Upper lobe of left lung (tissue), 6 donors: ENCODE measurements around the gene MIX23. TPM values are rescaled to one million over a fixed set of nuclear protein-coding genes. Genes with fewer than 3 reads are reported as not detected.

Experiments
- ATAC-seq, 2 donors: fragments of 200-7000 bp; cut with Tn5 transposase; one replicate each; pipeline ENCODE4 v1.9.1; 2022; ENCODE audit warnings: mild to moderate bottlenecking in 2 of 2, moderate library complexity in 2 of 2; ENCODE audit not compliant: low FRiP score in 2 of 2
- DNase-seq, 2 donors: peaks; one replicate each; pipeline ENCODE4 v3.0.0-alpha.2; 2019 to 2020
- H3K27ac ChIP-seq, 4 donors: fragments of 200-600 bp; sonication (generic); one replicate each; pipeline ENCODE4 v1.5.1; 2016 to 2019
- H3K27me3 ChIP-seq, 4 donors: fragments of 200-600 bp; sonication (generic); one replicate each; pipeline ENCODE4 v1.5.1; 2017 to 2019
- H3K36me3 ChIP-seq, 4 donors: fragments of 200-600 bp; sonication (generic); one replicate each; pipeline ENCODE4 v1.5.1; 2016 to 2019
- H3K4me1 ChIP-seq, 4 donors: fragments of 200-600 bp; sonication (generic); one replicate each; pipeline ENCODE4 v1.5.1; 2018 to 2019
- H3K4me3 ChIP-seq, 4 donors: fragments of 200-600 bp; sonication (generic); one replicate each; pipeline ENCODE4 v1.5.1; 2017 to 2019; ENCODE audit warnings: mild to moderate bottlenecking in 2 of 4, moderate library complexity in 1 of 4
- H3K9me3 ChIP-seq, 4 donors: fragments of 200-600 bp; sonication (generic); one replicate each; pipeline ENCODE4 v1.5.1; 2018 to 2019
- EP300 ChIP-seq, 4 donors: sonication (generic); formaldehyde crosslinking; IDR thresholded peaks; one replicate each; pipeline ENCODE4 v1.5.1; 2017; ENCODE audit warnings: antibody characterized with exemption in 4 of 4, control low read depth in 2 of 4
- POLR2A ChIP-seq, 4 donors: fragments of 450-650 bp; IDR thresholded peaks; one replicate each; pipeline ENCODE4 v1.5.1; 2016 to 2017; ENCODE audit warnings: antibody characterized with exemption in 4 of 4, mild to moderate bottlenecking in 2 of 4
- POLR2AphosphoS5 ChIP-seq, 2 donors: sonication (generic); formaldehyde crosslinking; IDR thresholded peaks; one replicate each; pipeline ENCODE4 v1.5.1; 2017; ENCODE audit warnings: antibody characterized with exemption in 2 of 2
- WGBS, 2 donors: methylation state at CpG; one replicate each; pipeline ENCODE4 v1.1.5; 2017 to 2018; 5-methylcytosine and 5-hydroxymethylcytosine counted together
- total RNA-seq, 6 donors: library from RNA; depleted of rRNA in 4 of 6; stranded (reverse); fragments of >200 nt in 4 of 6; gene quantifications; one replicate each; pipeline versions ENCODE4 v1.1.0 to v1.2.1, GENCODE V29; 2016 to 2021
- TF ChIP-seq, protein P1 (sequence below), 6 experiments: fragments of 450-650 bp in 4 of 6; fragments of 200-600 bp in 2 of 6; sonication (generic) in 2 of 6; IDR thresholded peaks; one replicate each; pipeline ENCODE4 v1.5.1; 2016 to 2019; ENCODE audit warnings: antibody characterized with exemption in 6 of 6
- donor health status: DM: no; HTN: no; CAD: no; lungs with moderate emphysema.
- donor health status: DM: no; HTN: yes; CAD: no; lungs with severe emphysema.

MIX23 gene
- total RNA-seq, 6 donors from 2014 or later: 15.5 to 24.7 (median 18.2) TPM

DNA sequence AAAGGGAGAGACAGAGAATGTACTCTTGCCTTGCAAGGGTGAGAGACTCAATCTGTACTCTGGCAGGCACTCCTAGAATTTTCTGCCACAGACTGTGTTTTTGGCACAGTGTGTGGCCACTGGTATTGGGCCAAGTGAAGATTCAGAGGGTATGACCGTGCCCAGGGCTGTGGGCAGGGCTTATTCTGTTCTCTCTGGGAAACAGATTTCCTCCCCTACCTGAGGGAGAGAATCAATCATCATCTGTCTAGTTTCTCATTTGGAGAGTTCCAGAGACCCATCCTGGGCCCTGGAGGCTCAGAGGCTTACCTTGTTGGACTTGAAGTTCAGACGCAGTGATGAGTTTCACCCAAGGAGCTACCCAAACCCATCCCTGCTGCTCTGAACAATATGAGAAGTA is 29.8 kb downstream of the MIX23 start:
- no peak for TF ChIP-seq POLR2A (IDR thresholded peaks at IDR 0.05)
- no peak for TF ChIP-seq EP300 (IDR thresholded peaks at IDR 0.05)
- TF ChIP-seq, protein P1, sequence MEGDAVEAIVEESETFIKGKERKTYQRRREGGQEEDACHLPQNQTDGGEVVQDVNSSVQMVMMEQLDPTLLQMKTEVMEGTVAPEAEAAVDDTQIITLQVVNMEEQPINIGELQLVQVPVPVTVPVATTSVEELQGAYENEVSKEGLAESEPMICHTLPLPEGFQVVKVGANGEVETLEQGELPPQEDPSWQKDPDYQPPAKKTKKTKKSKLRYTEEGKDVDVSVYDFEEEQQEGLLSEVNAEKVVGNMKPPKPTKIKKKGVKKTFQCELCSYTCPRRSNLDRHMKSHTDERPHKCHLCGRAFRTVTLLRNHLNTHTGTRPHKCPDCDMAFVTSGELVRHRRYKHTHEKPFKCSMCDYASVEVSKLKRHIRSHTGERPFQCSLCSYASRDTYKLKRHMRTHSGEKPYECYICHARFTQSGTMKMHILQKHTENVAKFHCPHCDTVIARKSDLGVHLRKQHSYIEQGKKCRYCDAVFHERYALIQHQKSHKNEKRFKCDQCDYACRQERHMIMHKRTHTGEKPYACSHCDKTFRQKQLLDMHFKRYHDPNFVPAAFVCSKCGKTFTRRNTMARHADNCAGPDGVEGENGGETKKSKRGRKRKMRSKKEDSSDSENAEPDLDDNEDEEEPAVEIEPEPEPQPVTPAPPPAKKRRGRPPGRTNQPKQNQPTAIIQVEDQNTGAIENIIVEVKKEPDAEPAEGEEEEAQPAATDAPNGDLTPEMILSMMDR (IDR thresholded peaks at IDR 0.05): no peak
- TF ChIP-seq POLR2AphosphoS5 (IDR thresholded peaks at IDR 0.05): no peak
- DNase-seq (no peak), ATAC-seq (no peak)
- Histone ChIP-seq H3K9me3 (no peaks in the 10 kb centered on the region), H3K36me3 (peaks cover 0 to 4% (median 1%) of the 10 kb centered on the region in 4 donors), H3K4me1 (no peaks in the 10 kb centered on the region), H3K4me3 (no peak overlapping the region), H3K27me3 (no peaks in the 10 kb centered on the region), H3K27ac (no peak overlapping the region)
- 80 to 83% methylated on average over 2 of the region's 2 CpGs for WGBS, 2 donors

DNA sequence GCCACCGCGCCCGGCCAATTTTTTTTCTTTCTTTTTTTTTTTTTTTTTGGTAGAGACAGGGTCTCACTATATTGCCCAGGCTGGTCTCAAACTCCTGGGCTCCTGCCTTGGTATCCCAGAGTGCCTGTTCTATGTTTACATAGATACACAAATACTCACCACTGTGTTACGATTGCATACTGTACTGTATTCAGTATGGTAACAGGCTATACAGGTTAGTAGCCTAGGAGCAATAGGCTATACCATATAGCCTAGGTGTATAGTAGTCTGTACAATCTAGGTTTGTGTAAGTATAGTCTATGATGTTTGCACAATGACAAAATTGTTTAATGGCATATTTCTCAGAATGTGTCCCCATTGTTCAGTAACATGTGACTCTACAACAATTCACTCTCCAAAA is 31.4 kb downstream of the MIX23 start:
- 91 to 97% methylated on average over 4 of the region's 4 CpGs for WGBS, 2 donors
- no peak for DNase-seq

DNA sequence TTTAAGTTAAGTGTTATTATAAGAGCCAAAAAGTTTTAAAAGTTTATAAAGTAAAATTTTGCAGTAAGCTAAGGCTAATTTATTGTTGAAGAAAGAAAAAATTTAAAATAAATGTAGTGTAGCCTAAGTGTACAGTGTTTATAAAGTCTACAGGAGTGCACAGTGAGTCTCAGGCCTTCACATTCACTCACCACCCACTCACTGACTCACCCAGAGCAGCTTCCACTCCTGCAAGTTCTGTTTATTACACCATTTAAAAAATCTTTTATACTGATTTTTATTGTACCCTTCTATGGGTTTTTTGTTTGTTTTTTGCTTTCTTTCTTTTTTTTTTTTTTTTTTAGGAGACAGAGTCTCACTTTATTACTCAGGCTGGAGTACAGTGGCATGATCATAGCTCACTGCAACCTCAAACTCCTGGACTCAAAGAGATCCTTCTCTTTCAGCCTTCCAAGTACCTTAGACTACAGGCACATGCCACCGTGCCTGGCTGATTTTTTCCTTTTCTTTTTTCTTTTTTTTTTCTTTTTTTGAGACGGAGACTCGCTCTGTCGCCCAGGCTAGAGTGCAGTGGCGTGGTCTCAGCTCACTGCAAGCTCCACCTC is 32.1 kb downstream of the MIX23 start:
- no peak overlapping the region for H3K27ac ChIP-seq
- TF ChIP-seq EP300 (IDR thresholded peaks at IDR 0.05) (no peak), POLR2A (IDR thresholded peaks at IDR 0.05) (no peak), POLR2AphosphoS5 (IDR thresholded peaks at IDR 0.05) (no peak)
- TF ChIP-seq, protein P1 (IDR thresholded peaks at IDR 0.05): no peak
- ATAC-seq (no peak), DNase-seq (no peak)
- no peaks in the 10 kb centered on the region for H3K9me3 ChIP-seq
- H3K4me3 ChIP-seq: no peak overlapping the region
- H3K36me3 ChIP-seq: no peaks in the 10 kb centered on the region
- 89 to 92% methylated on average over 5 of the region's 5 CpGs for WGBS, 2 donors
- no peaks in the 10 kb centered on the region for H3K27me3 ChIP-seq
- no peaks in the 10 kb centered on the region for H3K4me1 ChIP-seq

More for the DNA sequence above, 31.4 kb downstream of the MIX23 start:
- Histone ChIP-seq H3K4me3 (no peak overlapping the region), H3K36me3 (no peaks in the 10 kb centered on the region), H3K27me3 (no peaks in the 10 kb centered on the region), H3K4me1 (no peaks in the 10 kb centered on the region), H3K27ac (no peak overlapping the region), H3K9me3 (no peaks in the 10 kb centered on the region)
- ATAC-seq: no peak
- TF ChIP-seq POLR2AphosphoS5 (IDR thresholded peaks at IDR 0.05): no peak
- TF ChIP-seq, protein P1 (IDR thresholded peaks at IDR 0.05): no peak
- TF ChIP-seq POLR2A (IDR thresholded peaks at IDR 0.05): no peak
- no peak for TF ChIP-seq EP300 (IDR thresholded peaks at IDR 0.05)

DNA sequence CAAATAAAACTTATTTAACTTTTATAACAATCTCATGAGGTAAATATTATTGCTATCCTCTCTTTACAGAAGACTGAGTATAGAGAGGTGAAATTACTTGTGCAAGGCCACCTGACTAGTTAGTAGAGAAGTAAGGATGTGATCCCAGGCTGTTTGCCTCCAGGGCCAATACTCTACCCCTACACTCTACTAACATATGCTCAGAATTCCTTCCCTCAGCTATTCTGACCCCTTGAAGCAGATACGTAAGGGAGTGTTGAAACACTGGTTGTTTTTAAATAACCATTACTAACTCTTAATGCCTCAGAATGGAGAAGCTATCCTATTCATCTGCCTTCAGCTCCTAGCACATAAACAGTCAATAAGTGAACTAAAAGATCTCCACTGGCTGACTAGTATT is 33.9 kb downstream of the MIX23 start:
- Histone ChIP-seq H3K4me1 (no peaks in the 10 kb centered on the region), H3K27ac (no peak overlapping the region), H3K36me3 (no peaks in the 10 kb centered on the region), H3K27me3 (no peaks in the 10 kb centered on the region), H3K9me3 (no peaks in the 10 kb centered on the region), H3K4me3 (no peak overlapping the region)
- ATAC-seq: no peak
- 79 to 83% methylated on average over 1 of the region's 1 CpG for WGBS, 2 donors
- TF ChIP-seq POLR2AphosphoS5 (IDR thresholded peaks at IDR 0.05): no peak
- no peak for TF ChIP-seq POLR2A (IDR thresholded peaks at IDR 0.05)
- TF ChIP-seq, protein P1 (IDR thresholded peaks at IDR 0.05): no peak
- TF ChIP-seq EP300 (IDR thresholded peaks at IDR 0.05): no peak
- DNase-seq: no peak

DNA sequence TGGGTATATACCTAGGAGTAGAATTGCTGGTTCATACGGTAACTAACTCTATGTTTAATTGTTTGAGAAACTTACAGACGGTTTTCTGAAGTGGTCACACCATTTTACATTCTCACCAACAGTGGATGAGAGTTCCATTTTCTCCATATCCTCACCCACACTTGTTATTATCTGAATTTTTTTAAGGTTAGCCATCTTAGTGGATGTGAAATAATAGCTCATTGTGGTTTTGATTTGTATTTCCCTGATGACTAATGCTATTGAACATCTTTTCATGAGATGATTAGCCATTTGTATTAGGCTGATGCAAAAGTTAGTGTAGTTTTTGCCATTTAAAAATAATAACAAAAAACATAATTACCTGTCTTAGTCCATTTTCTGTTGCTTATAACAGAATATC is 39.4 kb downstream of the MIX23 start:
- 76 to 79% methylated on average over 2 of the region's 2 CpGs for WGBS, 2 donors
- no peaks in the 10 kb centered on the region for H3K4me1 ChIP-seq
- H3K4me3 ChIP-seq: no peak overlapping the region
- H3K36me3 ChIP-seq: no peaks in the 10 kb centered on the region
- ATAC-seq: no peak
- no peaks in the 10 kb centered on the region for H3K9me3 ChIP-seq
- no peak for DNase-seq
- no peak overlapping the region for H3K27ac ChIP-seq
- H3K27me3 ChIP-seq: no peaks in the 10 kb centered on the region
- TF ChIP-seq POLR2A (IDR thresholded peaks at IDR 0.05) (no peak), EP300 (IDR thresholded peaks at IDR 0.05) (no peak), POLR2AphosphoS5 (IDR thresholded peaks at IDR 0.05) (no peak)
- TF ChIP-seq, protein P1 (IDR thresholded peaks at IDR 0.05): no peak
